ENCODE measurements around the gene HMHB1.
"Not testable (repeated sequence)": the region's sequence is repeated elsewhere in the genome, so short reads cannot be mapped to it uniquely, and the experiment has no call there.

The HMHB1 gene

DNA sequence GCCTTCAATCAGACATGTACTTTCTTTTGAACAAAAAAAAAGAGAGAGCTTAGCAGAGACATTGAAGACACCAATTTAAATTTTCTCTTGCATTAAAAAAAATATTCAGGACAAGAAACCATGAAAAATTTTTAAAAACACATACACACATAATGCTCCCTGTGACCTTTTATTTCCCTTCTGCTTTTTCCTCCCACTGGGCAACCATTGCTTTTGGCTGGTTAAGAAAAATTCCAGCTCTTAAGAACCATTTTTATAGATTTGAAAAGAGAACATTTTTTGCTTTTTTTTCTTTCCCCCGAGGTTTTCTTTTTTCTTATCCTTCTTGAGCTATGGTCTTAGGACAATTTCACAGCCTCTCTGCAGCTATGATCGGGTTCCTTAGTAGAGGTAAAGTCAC lies 6.1 kb upstream of the HMHB1 start:
- Histone ChIP-seq H3K27me3 (replicated peaks) (no peaks in the 10 kb centered on the region), H3K4me3 (ENCODE audit: low read depth, low read length) (no peak overlapping the region), H3K27ac (no peak overlapping the region), H3K36me3 (replicated peaks) (no peaks in the 10 kb centered on the region)
- in situ Hi-C loops (cut with HindIII; ENCODE audit: low pct_ligation_motif_present, low sequenced_read_pairs): no loop called here
- TF ChIP-seq, protein P1, sequence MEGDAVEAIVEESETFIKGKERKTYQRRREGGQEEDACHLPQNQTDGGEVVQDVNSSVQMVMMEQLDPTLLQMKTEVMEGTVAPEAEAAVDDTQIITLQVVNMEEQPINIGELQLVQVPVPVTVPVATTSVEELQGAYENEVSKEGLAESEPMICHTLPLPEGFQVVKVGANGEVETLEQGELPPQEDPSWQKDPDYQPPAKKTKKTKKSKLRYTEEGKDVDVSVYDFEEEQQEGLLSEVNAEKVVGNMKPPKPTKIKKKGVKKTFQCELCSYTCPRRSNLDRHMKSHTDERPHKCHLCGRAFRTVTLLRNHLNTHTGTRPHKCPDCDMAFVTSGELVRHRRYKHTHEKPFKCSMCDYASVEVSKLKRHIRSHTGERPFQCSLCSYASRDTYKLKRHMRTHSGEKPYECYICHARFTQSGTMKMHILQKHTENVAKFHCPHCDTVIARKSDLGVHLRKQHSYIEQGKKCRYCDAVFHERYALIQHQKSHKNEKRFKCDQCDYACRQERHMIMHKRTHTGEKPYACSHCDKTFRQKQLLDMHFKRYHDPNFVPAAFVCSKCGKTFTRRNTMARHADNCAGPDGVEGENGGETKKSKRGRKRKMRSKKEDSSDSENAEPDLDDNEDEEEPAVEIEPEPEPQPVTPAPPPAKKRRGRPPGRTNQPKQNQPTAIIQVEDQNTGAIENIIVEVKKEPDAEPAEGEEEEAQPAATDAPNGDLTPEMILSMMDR (IDR thresholded peaks at IDR 0.05; ENCODE audit: low read depth, low read length, missing control alignments): no peak
- DNase-seq: no peak

DNA sequence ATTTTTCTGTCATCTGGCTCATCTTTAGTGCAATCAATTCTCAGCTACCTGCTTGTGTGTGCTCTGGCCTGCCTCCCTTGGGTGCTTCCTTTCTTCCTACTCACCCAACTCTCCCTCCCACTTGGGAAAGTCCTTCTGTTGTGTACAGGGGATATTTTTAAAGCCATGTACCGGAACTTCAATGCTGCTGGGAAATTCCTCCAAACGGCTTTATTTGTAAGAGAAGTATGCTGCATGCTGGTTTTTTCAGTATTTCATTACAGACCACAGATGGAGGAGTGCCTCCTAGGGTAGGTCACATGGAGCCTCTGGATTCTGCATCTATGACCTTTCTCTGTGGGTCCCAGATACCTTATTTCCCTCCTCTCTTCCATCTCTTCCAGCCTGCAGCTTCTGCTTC lies 5.4 kb upstream of the HMHB1 start:
- TF ChIP-seq, protein P1 (IDR thresholded peaks at IDR 0.05; ENCODE audit: low read depth, low read length, missing control alignments): no peak
- no peak for DNase-seq

DNA sequence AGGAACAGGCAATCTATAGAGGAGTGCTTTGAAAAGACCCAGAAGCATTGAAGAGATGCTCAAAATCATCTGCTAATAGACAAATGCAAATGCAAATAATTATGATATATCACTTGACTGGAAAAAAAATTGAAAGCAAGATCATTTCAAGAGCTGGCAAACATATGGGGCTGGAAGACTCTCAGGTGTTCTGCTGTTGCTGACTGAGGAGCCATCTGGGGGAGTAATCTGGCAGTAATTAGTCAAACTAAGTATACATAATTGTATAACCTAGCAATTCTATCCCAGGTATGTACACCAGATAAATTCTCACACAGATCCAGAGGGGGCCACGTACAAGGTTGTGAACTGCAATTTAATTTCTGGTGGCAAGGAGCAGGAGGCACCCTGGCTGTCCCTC lies 4.6 kb upstream of the HMHB1 start:
- DNase-seq: no peak
- no peaks in the 10 kb centered on the region for H3K27me3 ChIP-seq (replicated peaks)
- in situ Hi-C loops (cut with HindIII; ENCODE audit: low pct_ligation_motif_present, low sequenced_read_pairs): no loop called here
- H3K4me3 ChIP-seq (ENCODE audit: low read depth, low read length): no peak overlapping the region
- H3K36me3 ChIP-seq (replicated peaks): no peaks in the 10 kb centered on the region
- TF ChIP-seq, protein P1 (IDR thresholded peaks at IDR 0.05; ENCODE audit: low read depth, low read length, missing control alignments): no peak
- H3K27ac ChIP-seq: no peak overlapping the region

More for the DNA sequence above, 5.4 kb upstream of the HMHB1 start:
- in situ Hi-C loops (cut with HindIII; ENCODE audit: low pct_ligation_motif_present, low sequenced_read_pairs): no loop called here
- no peak overlapping the region for H3K27ac ChIP-seq
- H3K27me3 ChIP-seq (replicated peaks): no peaks in the 10 kb centered on the region
- no peaks in the 10 kb centered on the region for H3K36me3 ChIP-seq (replicated peaks)
- H3K4me3 ChIP-seq (ENCODE audit: low read depth, low read length): no peak overlapping the region

DNA sequence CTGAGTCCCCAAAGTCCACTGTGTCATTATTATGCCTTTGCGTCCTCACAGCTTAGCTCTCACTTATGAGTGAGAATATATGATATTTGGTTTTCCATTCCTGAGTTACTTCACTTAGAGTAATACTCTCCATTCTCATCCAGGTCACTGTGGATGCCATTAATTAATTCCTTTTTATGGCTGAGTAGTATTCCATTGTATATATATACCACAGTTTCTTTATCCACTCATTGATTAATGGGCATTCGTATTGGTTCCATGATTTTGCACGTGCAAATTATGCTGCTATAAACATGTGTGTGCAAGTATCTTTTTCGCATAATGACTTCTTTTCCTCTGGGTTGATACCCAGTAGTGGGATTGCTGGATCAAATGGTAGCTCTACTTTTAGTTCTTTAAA lies 4.4 kb downstream of the HMHB1 start:
- H3K27ac ChIP-seq; H3K4me3 ChIP-seq (ENCODE audit: low read depth, low read length); H3K36me3 ChIP-seq (replicated peaks); in situ Hi-C loops (cut with HindIII; ENCODE audit: low pct_ligation_motif_present, low sequenced_read_pairs); H3K27me3 ChIP-seq (replicated peaks); DNase-seq: not testable (repeated sequence)

DNA sequence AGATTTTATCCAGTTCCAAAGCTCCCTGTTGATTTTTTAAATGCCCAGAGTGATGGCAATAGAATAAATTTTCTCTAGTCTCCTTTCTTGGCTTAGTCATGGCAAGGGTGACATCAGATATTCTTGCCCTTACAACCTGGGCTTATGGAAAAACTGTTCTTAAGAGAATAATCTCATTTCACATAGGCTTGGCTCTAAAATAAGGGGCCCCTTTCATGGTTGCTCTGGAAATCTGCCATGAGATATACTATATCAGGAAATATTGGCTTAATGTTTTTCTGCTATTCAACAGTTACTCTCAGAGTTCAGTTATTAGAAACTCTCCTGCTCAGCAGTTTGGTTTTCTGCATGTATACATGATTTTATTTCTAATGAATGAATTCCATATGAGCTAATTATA lies 7.8 kb downstream of the HMHB1 start:
- no peaks in the 10 kb centered on the region for H3K36me3 ChIP-seq (replicated peaks)
- in situ Hi-C loops (cut with HindIII; ENCODE audit: low pct_ligation_motif_present, low sequenced_read_pairs): no loop called here
- no peak overlapping the region for H3K27ac ChIP-seq
- no peak for DNase-seq
- H3K27me3 ChIP-seq (replicated peaks): no peaks in the 10 kb centered on the region
- H3K4me3 ChIP-seq (ENCODE audit: low read depth, low read length): no peak overlapping the region
- TF ChIP-seq, protein P1 (IDR thresholded peaks at IDR 0.05; ENCODE audit: low read depth, low read length, missing control alignments): no peak

DNA sequence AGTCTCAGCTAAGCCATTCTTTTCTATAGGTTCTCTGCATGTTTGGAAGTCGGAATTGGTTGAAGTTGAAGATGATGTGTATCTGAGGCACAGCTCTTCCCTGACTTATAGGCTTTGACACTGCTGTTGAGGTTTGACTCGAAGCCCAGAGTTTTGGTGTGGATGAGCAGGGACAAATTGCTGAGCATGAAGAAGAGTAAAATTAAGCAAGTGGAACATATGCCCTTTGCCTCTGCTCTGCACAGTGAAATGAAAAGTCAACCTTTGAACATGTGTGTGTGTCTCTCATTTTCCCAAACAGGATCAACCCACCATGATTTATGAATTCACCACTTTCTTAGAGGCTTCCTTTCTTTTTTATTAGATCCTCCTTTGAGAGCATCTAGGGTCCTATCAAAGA lies 8.5 kb downstream of the HMHB1 start:
- H3K4me3 ChIP-seq (ENCODE audit: low read depth, low read length): no peak overlapping the region
- DNase-seq: no peak
- no peak overlapping the region for H3K27ac ChIP-seq
- TF ChIP-seq, protein P1 (IDR thresholded peaks at IDR 0.05; ENCODE audit: low read depth, low read length, missing control alignments): no peak
- no peaks in the 10 kb centered on the region for H3K36me3 ChIP-seq (replicated peaks)
- H3K27me3 ChIP-seq (replicated peaks): no peaks in the 10 kb centered on the region
- in situ Hi-C loops (cut with HindIII; ENCODE audit: low pct_ligation_motif_present, low sequenced_read_pairs): no loop called here
